ENCODE results near the gene OGFOD2.

DNA sequence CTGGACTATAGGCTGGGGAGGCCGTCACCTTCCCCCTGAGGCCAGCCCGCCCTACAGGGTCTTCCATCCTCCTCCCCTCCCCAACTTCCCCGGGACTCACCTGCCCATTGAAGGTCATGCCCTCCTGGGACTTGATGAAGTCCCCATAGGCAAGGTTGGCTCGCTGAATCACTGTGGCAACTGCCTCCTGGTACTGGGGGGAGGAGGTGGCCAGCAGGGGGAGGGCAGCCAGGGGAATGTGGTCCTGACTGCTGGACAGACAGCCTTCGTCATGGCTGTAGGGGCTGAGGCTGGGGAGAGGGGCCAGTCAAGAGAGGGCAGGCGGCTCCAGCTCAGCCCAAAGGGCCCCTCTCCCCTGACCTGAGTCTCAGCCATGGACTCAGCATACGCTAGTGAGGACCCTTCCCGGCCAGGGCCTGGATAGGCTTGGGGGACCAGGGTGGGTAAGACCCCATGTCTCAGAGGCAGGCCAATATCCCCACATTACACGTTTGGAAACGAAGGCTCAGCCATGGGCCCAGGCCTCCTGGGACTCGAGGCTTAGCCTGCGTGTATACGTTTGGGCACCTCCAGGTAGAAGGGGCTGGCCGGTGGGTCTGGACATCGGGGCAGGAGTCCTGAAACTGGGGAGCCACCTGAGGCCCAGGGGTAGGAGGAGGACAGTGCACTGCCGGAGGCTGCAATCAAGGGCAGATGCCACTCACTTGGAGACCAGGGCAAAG is 21.7 kb downstream of the OGFOD2 start:
- TF ChIP-seq, protein P1, sequence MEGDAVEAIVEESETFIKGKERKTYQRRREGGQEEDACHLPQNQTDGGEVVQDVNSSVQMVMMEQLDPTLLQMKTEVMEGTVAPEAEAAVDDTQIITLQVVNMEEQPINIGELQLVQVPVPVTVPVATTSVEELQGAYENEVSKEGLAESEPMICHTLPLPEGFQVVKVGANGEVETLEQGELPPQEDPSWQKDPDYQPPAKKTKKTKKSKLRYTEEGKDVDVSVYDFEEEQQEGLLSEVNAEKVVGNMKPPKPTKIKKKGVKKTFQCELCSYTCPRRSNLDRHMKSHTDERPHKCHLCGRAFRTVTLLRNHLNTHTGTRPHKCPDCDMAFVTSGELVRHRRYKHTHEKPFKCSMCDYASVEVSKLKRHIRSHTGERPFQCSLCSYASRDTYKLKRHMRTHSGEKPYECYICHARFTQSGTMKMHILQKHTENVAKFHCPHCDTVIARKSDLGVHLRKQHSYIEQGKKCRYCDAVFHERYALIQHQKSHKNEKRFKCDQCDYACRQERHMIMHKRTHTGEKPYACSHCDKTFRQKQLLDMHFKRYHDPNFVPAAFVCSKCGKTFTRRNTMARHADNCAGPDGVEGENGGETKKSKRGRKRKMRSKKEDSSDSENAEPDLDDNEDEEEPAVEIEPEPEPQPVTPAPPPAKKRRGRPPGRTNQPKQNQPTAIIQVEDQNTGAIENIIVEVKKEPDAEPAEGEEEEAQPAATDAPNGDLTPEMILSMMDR (conservative IDR thresholded peaks at IDR 0.05 in 1 of 2, IDR thresholded peaks at IDR 0.05 in 1 of 2; ENCODE audit: extremely low read depth in 1 of 2, insufficient read depth in 1 of 2, low read depth in 1 of 2, low read length in 2 of 2): no peak
- TF ChIP-seq EZH2 (IDR thresholded peaks at IDR 0.05; ENCODE audit: borderline replicate concordance, low read length): no peak
